Prostate gland (tissue), 2 donors: Measurements from ENCODE around the gene FNBP1.

Experiments
- POLR2A ChIP-seq: fragments of 450-650 bp; IDR thresholded peaks from one replicate; pipeline ENCODE4 v1.6.1; 2016; ENCODE audit warnings: antibody characterized with exemption, mild to moderate bottlenecking
- POLR2AphosphoS5 ChIP-seq: sonication (generic); formaldehyde crosslinking; IDR thresholded peaks from one replicate; pipeline ENCODE4 v1.6.1; 2017; ENCODE audit warnings: antibody characterized with exemption
- TF ChIP-seq, protein P1 (sequence below), 4 experiments: fragments of 200-600 bp in 2 of 4; fragments of 450-650 bp in 2 of 4; sonication (generic) in 2 of 4; IDR thresholded peaks; 1 replicate in 3 of 4; 2 replicates in 1 of 4; pipeline ENCODE4 v1.5.1; 2016 to 2019; ENCODE audit warnings: antibody characterized with exemption in 4 of 4, mild to moderate bottlenecking in 2 of 4, moderate library complexity in 2 of 4

GRCh38 chr9:130028493-130029222 is 14.3 kb downstream of the FNBP1 start:
- TF ChIP-seq, protein P1, sequence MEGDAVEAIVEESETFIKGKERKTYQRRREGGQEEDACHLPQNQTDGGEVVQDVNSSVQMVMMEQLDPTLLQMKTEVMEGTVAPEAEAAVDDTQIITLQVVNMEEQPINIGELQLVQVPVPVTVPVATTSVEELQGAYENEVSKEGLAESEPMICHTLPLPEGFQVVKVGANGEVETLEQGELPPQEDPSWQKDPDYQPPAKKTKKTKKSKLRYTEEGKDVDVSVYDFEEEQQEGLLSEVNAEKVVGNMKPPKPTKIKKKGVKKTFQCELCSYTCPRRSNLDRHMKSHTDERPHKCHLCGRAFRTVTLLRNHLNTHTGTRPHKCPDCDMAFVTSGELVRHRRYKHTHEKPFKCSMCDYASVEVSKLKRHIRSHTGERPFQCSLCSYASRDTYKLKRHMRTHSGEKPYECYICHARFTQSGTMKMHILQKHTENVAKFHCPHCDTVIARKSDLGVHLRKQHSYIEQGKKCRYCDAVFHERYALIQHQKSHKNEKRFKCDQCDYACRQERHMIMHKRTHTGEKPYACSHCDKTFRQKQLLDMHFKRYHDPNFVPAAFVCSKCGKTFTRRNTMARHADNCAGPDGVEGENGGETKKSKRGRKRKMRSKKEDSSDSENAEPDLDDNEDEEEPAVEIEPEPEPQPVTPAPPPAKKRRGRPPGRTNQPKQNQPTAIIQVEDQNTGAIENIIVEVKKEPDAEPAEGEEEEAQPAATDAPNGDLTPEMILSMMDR (IDR thresholded peaks at IDR 0.05), result no peak
- TF ChIP-seq POLR2AphosphoS5 (peak; percentile 33), POLR2A (no peak)
